K562 (cell line): Measurements from ENCODE around the gene ENTREP3. TPM values are rescaled to one million over a fixed set of nuclear protein-coding genes. Genes with fewer than 3 reads are reported as not detected.
A peak's percentile ranks its signal among the peaks of the same experiment; 100 is the strongest.

Experiments used
- ASH1L ChIP-seq: fragments of 450-650 bp; IDR thresholded peaks from 2 replicates; pipeline ENCODE4 v1.6.1; 2018; ENCODE audit warnings: borderline replicate concordance, mild to moderate bottlenecking, low read depth; ENCODE audit not compliant: partially characterized antibody
- FOSL1 ChIP-seq: fragments of 200-800 bp; sonication (Bioruptor generic); conservative IDR thresholded peaks from 2 replicates; pipeline ENCODE4 v1.6.1; 2016; ENCODE audit warnings: missing genetic modification characterization, missing compliant biosample characterization
- HDAC3 ChIP-seq: fragments of 450-650 bp; IDR thresholded peaks from 2 replicates; pipeline ENCODE4 v1.6.1; 2018; ENCODE audit warnings: borderline replicate concordance, mild to moderate bottlenecking, moderate library complexity; ENCODE audit not compliant: partially characterized antibody
- KDM2B ChIP-seq: fragments of 250-450 bp; sonication (Bioruptor Pico); IDR thresholded peaks from 2 replicates; pipeline ENCODE4 v1.8.0; 2021; ENCODE audit warnings: mild to moderate bottlenecking, moderate library complexity
- OTX1 ChIP-seq: fragments of 450-650 bp; formaldehyde crosslinking; IDR thresholded peaks from 2 replicates; pipeline ENCODE4 v1.4.0; 2022; ENCODE audit warnings: mild to moderate bottlenecking
- PATZ1 ChIP-seq: fragments of 250-450 bp; sonication (Bioruptor Pico); IDR thresholded peaks from 2 replicates; pipeline ENCODE4 v1.5.0; 2020; ENCODE audit warnings: mild to moderate bottlenecking, borderline replicate concordance
- PRDM10 ChIP-seq: fragments of 450-650 bp; IDR thresholded peaks from 2 replicates; pipeline ENCODE4 v1.6.1; 2018; ENCODE audit not compliant: partially characterized antibody
- RAD51 ChIP-seq: fragments of 450-650 bp; IDR thresholded peaks from 2 replicates; pipeline ENCODE4 v1.7.1; 2016; ENCODE audit warnings: low read depth, mild to moderate bottlenecking, borderline replicate concordance
- RBM25 ChIP-seq: fragments of 200-400 bp; formaldehyde crosslinking; IDR thresholded peaks from 2 replicates; pipeline ENCODE4 v1.6.1; 2018; ENCODE audit warnings: low read length, low read depth, moderate library complexity; ENCODE audit not compliant: severe bottlenecking
- TCF3 ChIP-seq: sonication (generic); formaldehyde crosslinking; IDR thresholded peaks from 2 replicates; pipeline ENCODE4 v1.4.0; 2020; ENCODE audit warnings: mild to moderate bottlenecking, missing genetic modification reagents
- TSC22D4 ChIP-seq: fragments of 450-650 bp; IDR thresholded peaks from 2 replicates; pipeline ENCODE4 v1.6.1; 2016; ENCODE audit warnings: missing genetic modification characterization, missing biosample characterization, control low read depth
- U2AF2 ChIP-seq: fragments of 200-400 bp; formaldehyde crosslinking; optimal IDR thresholded peaks from 2 replicates; pipeline ENCODE3; 2017; ENCODE audit warnings: low read depth, mild to moderate bottlenecking, low read length
- UBTF ChIP-seq, 2 experiments: IDR thresholded peaks; 2 replicates each; pipeline ENCODE4 v1.6.1; 2012; ENCODE audit warnings: improper control_type of control experiment in 2 of 2, low read depth in 2 of 2, low read length in 2 of 2, borderline replicate concordance in 1 of 2
- ZNF12 ChIP-seq: sonication (generic); formaldehyde crosslinking; IDR thresholded peaks from 2 replicates; pipeline ENCODE4 v1.4.0; 2020; ENCODE audit warnings: mild to moderate bottlenecking, missing genetic modification reagents
- ZNF134 ChIP-seq: fragments of 250-450 bp; sonication (Bioruptor Pico); conservative IDR thresholded peaks from 2 replicates; pipeline ENCODE4 v1.4.0; 2020
- ZNF512 ChIP-seq: IDR thresholded peaks from 2 replicates; pipeline ENCODE4 v1.6.1; 2016; ENCODE audit warnings: missing genetic modification characterization, missing compliant biosample characterization
- polyA plus RNA-seq, 8 experiments: library from polyadenylated mRNA; depleted of rRNA in 4 of 8; stranded (reverse) in 5 of 8; unstranded in 3 of 8; fragments of >200 nt; fragmentation: Nextera tagmentation in 2 of 8; fragmentation: Illumina TruSeq in 1 of 8; extraction: Ambion mirVana in 2 of 8; extraction: Trizol in 1 of 8; gene quantifications; 2 replicates each; pipeline versions ENCODE4 v1.2.1 to v1.2.3, GENCODE V29; 2011 to 2014; ENCODE audit warnings: inconsistent platforms in 1 of 8, missing spikeins in 1 of 8
- total RNA-seq, 7 experiments: library from RNA; depleted of rRNA in 6 of 7; stranded (reverse); fragments of >200 nt in 6 of 7; fragmentation: Illumina TruSeq in 2 of 7; extraction: Trizol in 2 of 7; gene quantifications; 2 replicates each; pipeline versions ENCODE4 v1.2.1 to v1.2.3, GENCODE V29; 2011 to 2021; ENCODE audit warnings: low replicate concordance in 1 of 7
- TF ChIP-seq, protein P1 (sequence below): fragments of 250-450 bp; sonication (Bioruptor Pico); IDR thresholded peaks from 2 replicates; pipeline ENCODE4 v1.9.0; 2021; ENCODE audit warnings: mild to moderate bottlenecking

The ENTREP3 gene
- total and polyA plus RNA-seq, 9 of the 15 experiments (the other 6 are each of a cell fraction or from before 2014, with no cell fraction given) = 1.9 to 41.8 (median 5.9) TPM

- no peak for TF ChIP-seq OTX1 (CRISPR knock-in tag)
- TF ChIP-seq KDM2B (CRISPR knock-in tag) = no peak
- TF ChIP-seq ZNF134 = no peak
- TF ChIP-seq FOSL1 (tag) = no peak; the same call in 1 of the 2 replicates
- TF ChIP-seq RAD51 = no peak
- peak; percentile 76 to 98; a peak in 3 of 4 replicates for TF ChIP-seq UBTF (IDR thresholded peaks at IDR 0.05; ENCODE audit: borderline replicate concordance in 1 of 2, low read depth in 2 of 2, low read length in 2 of 2)
- TF ChIP-seq U2AF2 = no peak
- TF ChIP-seq, protein P1, sequence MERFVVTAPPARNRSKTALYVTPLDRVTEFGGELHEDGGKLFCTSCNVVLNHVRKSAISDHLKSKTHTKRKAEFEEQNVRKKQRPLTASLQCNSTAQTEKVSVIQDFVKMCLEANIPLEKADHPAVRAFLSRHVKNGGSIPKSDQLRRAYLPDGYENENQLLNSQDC = no peak
- no peak for TF ChIP-seq ZNF12 (CRISPR knock-in tag)
- TF ChIP-seq ASH1L = no peak
- no peak for TF ChIP-seq RBM25
- no peak for TF ChIP-seq PATZ1
- TF ChIP-seq TCF3 (CRISPR knock-in tag) = no peak
- no peak for TF ChIP-seq ZNF512
- no peak for TF ChIP-seq TSC22D4 (tag)
- TF ChIP-seq HDAC3 = no peak
- no peak for TF ChIP-seq PRDM10
Observed at GRCh38 chr1:155255243-155256007, at the start of gene ENTREP3 (continued).
